ENCODE results near the gene KLK14.

DNA sequence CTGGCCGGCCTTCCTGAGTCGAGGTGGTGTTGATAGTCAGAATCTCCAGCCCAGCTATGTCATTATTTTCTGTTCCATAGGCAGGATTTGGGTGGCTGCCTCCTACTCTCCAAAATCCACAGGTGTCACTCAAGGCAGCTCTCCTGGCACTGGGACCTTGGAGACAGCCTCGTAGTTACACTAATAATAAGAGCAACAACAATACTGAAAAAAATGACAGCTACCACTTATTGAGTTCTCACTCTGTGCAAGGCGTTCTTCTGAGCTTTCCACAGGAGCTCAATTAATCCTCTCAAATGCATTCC lies 35.7 kb downstream of the KLK14 start:
- TF ChIP-seq POLR2A (IDR thresholded peaks at IDR 0.05) (no peak), CTCF (IDR thresholded peaks at IDR 0.05) (no peak)
